ENCODE data around the gene AKAP7. TPM values are rescaled to one million over a fixed set of nuclear protein-coding genes. Genes with fewer than 3 reads are reported as not detected.

Gene AKAP7
- total and polyA plus RNA-seq, 4 donors = 21.5 to 67.1 (median 50.9) TPM

DNA sequence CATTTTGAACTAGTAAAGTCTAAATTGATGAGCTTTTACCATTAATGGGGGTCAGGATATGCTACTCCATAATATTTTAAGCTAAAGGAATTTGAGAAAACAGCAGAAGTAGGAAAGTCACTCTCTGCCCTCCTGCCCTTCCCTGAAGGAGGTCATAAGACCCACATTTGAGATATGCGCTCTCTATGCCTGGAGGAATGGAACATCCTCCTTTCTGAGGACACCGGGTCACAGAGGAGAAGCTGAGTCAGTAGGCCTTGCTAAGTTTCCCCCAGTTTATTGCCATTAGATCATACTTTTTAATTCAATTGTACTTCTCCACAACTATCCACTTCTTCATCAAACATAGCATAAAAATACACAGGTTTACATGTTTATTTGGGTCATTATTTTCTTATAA, 40.3 kb downstream of the AKAP7 start:
- no peaks in the 10 kb centered on the region for H3K36me3 ChIP-seq (ENCODE audit: control insufficient read depth, insufficient read depth, low read length)
- no peak for DNase-seq (ENCODE audit: low read depth in 4 of 6, low spot score in 6 of 6)
- 100% methylated on average over 2 of the region's 2 CpGs for WGBS (ENCODE audit: insufficient coverage)
- no peaks in the 10 kb centered on the region for H3K27me3 ChIP-seq (ENCODE audit: control insufficient read depth, insufficient read depth, low read length)
- H3K4me3 ChIP-seq (ENCODE audit: low read depth, low read length) = no peak overlapping the region
- no peak overlapping the region for H3K27ac ChIP-seq (ENCODE audit: low read depth, low read length)
- H3K9me3 ChIP-seq (ENCODE audit: control insufficient read depth, insufficient read depth, low read length) = no peaks in the 10 kb centered on the region
- H3K4me1 ChIP-seq (ENCODE audit: control insufficient read depth, insufficient read depth, low read length) = no peaks in the 10 kb centered on the region

DNA sequence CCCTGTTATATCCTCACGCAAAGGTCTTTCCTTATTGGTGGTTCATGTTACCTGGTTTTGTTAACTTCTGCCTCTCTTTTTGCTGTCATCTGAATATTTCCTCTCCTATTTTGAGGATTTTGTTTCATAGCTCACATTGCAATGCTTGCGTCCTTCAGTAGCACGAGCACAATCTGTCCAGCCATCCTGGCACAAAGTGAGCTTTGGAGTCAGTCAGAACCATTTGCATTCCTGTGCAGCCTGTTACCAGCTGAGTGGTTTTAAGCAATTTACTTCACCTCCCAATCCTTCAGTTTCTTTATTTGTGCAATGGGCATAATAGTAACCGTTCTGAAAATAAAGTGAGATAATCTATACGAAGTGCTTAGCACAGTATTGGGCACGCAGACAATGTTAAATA, 42.7 kb downstream of the AKAP7 start:
- H3K27ac ChIP-seq (ENCODE audit: low read depth, low read length) = no peak overlapping the region
- H3K27me3 ChIP-seq (ENCODE audit: control insufficient read depth, insufficient read depth, low read length) = no peaks in the 10 kb centered on the region
- DNase-seq (ENCODE audit: low read depth in 4 of 6, low spot score in 6 of 6) = no peak
- 55% methylated on average over 2 of the region's 6 CpGs for WGBS (ENCODE audit: insufficient coverage)
- H3K4me1 ChIP-seq (ENCODE audit: control insufficient read depth, insufficient read depth, low read length) = peaks cover under 1% of the 10 kb centered on the region
- no peak overlapping the region for H3K4me3 ChIP-seq (ENCODE audit: low read depth, low read length)
- no peaks in the 10 kb centered on the region for H3K36me3 ChIP-seq (ENCODE audit: control insufficient read depth, insufficient read depth, low read length)
- no peaks in the 10 kb centered on the region for H3K9me3 ChIP-seq (ENCODE audit: control insufficient read depth, insufficient read depth, low read length)

DNA sequence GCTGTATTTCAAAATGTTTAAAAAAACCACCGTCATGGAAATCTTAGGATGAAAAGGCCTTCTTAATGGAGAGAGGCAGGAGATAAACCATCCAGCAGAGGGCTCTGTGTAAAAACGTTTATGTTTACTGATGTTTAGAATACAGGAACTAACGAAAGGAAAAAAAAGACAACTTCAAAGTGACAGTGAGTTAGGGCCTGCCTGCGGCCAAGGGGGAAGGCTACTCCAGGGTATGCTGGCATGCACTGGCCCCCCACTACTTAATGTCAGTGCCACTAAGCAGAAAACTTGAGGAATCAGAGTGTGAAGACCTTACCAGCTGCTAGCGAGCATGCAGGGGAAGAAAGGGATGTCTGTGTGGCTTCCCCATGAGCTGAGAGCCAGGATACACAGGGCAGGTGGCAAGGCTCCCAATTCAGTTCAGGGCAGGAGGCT, 47.7 kb downstream of the AKAP7 start:
- no peak overlapping the region for H3K4me3 ChIP-seq (ENCODE audit: low read depth, low read length)
- H3K4me1 ChIP-seq (ENCODE audit: control insufficient read depth, insufficient read depth, low read length) = peaks cover 7% of the 10 kb centered on the region
- no peaks in the 10 kb centered on the region for H3K9me3 ChIP-seq (ENCODE audit: control insufficient read depth, insufficient read depth, low read length)
- no peaks in the 10 kb centered on the region for H3K27me3 ChIP-seq (ENCODE audit: control insufficient read depth, insufficient read depth, low read length)
- H3K36me3 ChIP-seq (ENCODE audit: control insufficient read depth, insufficient read depth, low read length) = peaks cover 16% of the 10 kb centered on the region
- WGBS (ENCODE audit: insufficient coverage) = 11% methylated on average over 5 of the region's 5 CpGs
- peak in 5 of 6 donors; percentile 13 to 84 (median 36) for DNase-seq (ENCODE audit: low read depth in 4 of 6, low spot score in 6 of 6)
- peak overlapping the region; percentile 33 for H3K27ac ChIP-seq (ENCODE audit: low read depth, low read length)

DNA sequence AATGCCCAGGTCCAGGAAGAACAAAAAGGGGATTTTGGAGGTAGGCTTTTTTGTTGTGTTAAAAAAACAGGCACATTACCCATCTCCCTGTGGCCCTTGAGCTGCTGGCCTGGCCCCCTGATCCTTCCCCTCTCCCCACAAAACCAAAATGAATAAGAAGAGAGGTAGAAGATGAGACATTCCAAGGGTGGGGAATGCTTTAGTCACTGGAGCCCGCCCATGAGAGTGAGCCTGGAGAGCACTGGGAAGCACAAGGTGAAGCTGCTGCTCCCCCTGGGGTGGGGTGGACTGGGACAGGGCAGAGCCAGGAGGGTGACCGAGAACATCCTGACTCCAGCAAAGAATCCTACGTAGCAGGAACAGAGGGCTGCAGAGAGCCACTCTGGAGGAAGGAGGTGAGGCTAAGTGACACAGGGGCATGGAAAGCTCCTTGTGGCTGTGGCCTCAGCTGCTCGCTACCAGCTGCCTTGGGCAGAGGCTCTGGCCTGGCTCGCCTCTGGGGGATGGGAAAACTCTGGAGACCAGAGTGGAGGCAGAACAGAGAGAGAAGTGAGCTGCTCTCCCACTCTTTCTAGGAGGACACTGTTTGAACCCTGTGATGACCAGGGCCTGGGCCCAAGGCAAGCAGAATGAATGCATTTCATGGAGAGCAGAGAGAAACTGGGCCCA, 48.3 kb downstream of the AKAP7 start:
- Histone ChIP-seq H3K4me3 (ENCODE audit: low read depth, low read length) (no peak overlapping the region), H3K27me3 (ENCODE audit: control insufficient read depth, insufficient read depth, low read length) (no peaks in the 10 kb centered on the region), H3K36me3 (ENCODE audit: control insufficient read depth, insufficient read depth, low read length) (peaks cover 16% of the 10 kb centered on the region), H3K27ac (ENCODE audit: low read depth, low read length) (no peak overlapping the region), H3K4me1 (ENCODE audit: control insufficient read depth, insufficient read depth, low read length) (peaks cover 7% of the 10 kb centered on the region), H3K9me3 (ENCODE audit: control insufficient read depth, insufficient read depth, low read length) (no peaks in the 10 kb centered on the region)
- DNase-seq (ENCODE audit: low read depth in 4 of 6, low spot score in 6 of 6) = no peak
- WGBS (ENCODE audit: insufficient coverage) = 96% methylated on average over 5 of the region's 5 CpGs

DNA sequence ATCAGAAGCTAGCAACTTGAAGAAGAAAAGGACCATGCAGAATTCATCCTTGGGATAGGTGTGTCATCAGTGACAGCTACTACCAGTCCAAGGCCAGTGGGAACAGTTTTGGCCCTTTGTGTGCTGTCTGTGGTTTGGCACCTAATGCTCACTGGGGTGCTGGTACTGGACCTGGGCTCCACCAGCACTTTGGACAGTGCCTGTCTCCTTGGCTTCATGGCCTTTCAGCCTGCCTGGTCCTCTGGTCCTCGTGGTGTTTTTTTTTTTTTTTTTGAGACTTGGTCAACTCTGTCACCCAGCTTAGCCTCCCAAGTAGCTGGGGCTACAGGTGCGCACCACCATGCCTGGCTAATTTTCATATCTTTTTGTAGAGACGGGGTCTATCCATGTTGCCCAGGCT, 56.3 kb downstream of the AKAP7 start:
- H3K27ac ChIP-seq (ENCODE audit: low read depth, low read length) = no peak overlapping the region
- H3K9me3 ChIP-seq (ENCODE audit: control insufficient read depth, insufficient read depth, low read length) = peaks cover 6% of the 10 kb centered on the region
- H3K4me1 ChIP-seq (ENCODE audit: control insufficient read depth, insufficient read depth, low read length) = no peaks in the 10 kb centered on the region
- WGBS (ENCODE audit: insufficient coverage) = 100% methylated on average over 2 of the region's 3 CpGs
- H3K4me3 ChIP-seq (ENCODE audit: low read depth, low read length) = no peak overlapping the region
- DNase-seq (ENCODE audit: low read depth in 4 of 6, low spot score in 6 of 6) = no peak
- no peaks in the 10 kb centered on the region for H3K36me3 ChIP-seq (ENCODE audit: control insufficient read depth, insufficient read depth, low read length)
- no peaks in the 10 kb centered on the region for H3K27me3 ChIP-seq (ENCODE audit: control insufficient read depth, insufficient read depth, low read length)

DNA sequence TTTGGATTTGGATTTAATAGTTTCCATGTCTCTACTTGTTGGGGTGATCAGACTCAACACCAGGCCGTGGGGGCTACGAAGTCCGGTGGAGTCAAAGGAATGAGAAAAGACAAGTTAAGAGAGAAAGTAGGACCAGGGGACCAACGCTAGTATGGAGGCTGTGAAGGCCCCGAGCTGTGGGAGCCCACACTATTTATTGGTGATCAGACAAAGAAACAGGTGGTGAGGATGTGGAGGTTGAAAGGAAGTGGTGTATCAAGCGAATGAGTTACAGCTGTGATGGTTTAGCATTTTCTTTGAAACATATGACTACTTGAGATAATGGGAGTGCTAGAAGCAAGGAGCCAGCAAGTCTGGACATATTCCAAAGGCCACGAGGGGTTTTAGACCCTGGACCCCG, 62.4 kb downstream of the AKAP7 start:
- Histone ChIP-seq H3K27ac (ENCODE audit: low read depth, low read length) (no peak overlapping the region), H3K4me1 (ENCODE audit: control insufficient read depth, insufficient read depth, low read length) (no peaks in the 10 kb centered on the region), H3K4me3 (ENCODE audit: low read depth, low read length) (no peak overlapping the region), H3K9me3 (ENCODE audit: control insufficient read depth, insufficient read depth, low read length) (peaks cover 5% of the 10 kb centered on the region), H3K36me3 (ENCODE audit: control insufficient read depth, insufficient read depth, low read length) (peaks cover 4% of the 10 kb centered on the region), H3K27me3 (ENCODE audit: control insufficient read depth, insufficient read depth, low read length) (no peaks in the 10 kb centered on the region)
- 86% methylated on average over 7 of the region's 8 CpGs for WGBS (ENCODE audit: insufficient coverage)
- DNase-seq (ENCODE audit: low read depth in 4 of 6, low spot score in 6 of 6) = no peak

DNA sequence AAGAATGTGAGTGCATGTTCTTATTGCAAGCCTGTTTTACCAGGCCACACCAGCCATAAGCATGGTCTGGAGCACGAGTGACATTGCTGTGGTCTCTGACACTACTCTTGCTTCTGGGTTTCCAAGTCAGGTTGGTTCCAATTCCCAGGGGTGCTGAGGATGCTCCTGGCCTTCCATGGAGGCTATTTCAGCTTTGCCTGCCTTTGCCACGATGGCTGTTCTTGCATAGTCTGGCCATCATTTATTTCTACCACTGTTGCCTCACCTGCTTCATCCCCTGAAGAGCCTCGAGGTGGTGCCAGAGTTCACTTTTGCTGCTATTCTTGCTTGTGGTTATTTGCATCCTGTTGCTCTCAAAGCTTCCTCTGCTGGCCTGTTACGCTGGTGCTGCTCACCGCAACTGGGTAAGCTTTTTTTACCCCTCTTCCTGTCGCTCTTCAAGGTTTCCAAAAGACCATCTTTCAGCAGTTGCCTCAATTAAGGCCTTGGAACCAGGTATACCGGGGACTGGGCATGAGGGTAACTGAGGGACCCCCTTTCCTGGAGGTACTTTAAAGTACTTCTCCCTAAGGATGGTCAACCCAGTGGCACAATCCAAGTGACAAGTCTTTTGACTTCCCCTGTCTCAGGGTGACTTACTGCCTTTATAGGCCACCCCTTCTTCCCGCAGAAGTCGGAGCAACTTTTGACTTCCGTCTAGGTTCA, 64.5 kb downstream of the AKAP7 start:
- H3K36me3 ChIP-seq (ENCODE audit: control insufficient read depth, insufficient read depth, low read length) = peaks cover 4% of the 10 kb centered on the region
- H3K27me3 ChIP-seq (ENCODE audit: control insufficient read depth, insufficient read depth, low read length) = no peaks in the 10 kb centered on the region
- no peak overlapping the region for H3K4me3 ChIP-seq (ENCODE audit: low read depth, low read length)
- H3K4me1 ChIP-seq (ENCODE audit: control insufficient read depth, insufficient read depth, low read length) = no peaks in the 10 kb centered on the region
- no peak overlapping the region for H3K27ac ChIP-seq (ENCODE audit: low read depth, low read length)
- peak in 2 of 6 donors; percentile 57 to 72 for DNase-seq (ENCODE audit: low read depth in 4 of 6, low spot score in 6 of 6)
- H3K9me3 ChIP-seq (ENCODE audit: control insufficient read depth, insufficient read depth, low read length) = peaks cover 3% of the 10 kb centered on the region
- WGBS (ENCODE audit: insufficient coverage) = 48% methylated on average over 8 of the region's 10 CpGs

DNA sequence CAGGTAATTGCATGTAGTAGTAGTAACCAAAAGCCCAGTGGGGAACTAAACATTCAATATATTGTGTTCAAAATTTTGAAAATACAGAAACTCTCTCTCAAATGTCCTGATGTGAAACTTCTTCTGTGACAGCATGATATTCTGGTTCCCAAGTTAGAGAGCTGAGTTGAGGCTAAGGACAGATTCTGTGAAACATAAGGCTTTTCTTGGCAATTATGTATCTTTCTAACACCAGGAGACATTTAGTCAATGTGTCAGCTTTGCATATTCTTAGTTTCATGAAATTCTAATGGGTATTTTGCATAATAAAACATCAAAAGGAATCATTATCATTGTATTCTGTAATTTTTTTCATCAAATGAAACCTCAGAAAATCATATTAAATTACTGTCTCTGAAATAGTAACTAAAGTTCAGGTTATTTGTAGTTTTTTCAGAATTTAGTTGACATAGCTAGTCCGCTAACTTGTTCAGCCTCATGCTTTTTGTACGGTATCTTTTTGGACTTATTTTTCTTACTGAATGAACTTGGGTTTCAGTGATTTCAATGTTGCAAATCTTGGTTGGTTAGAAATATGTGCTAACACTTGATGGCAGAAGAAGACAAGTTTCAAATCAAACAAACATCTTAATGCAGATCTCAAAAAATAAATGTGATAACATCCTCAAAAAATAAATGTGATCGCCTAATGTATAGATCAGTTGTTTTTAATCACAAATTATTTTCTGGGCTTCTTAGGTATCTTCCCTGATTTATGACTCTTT, 70.4 kb downstream of the AKAP7 start:
- Histone ChIP-seq H3K27me3 (ENCODE audit: control insufficient read depth, insufficient read depth, low read length) (no peaks in the 10 kb centered on the region), H3K27ac (ENCODE audit: low read depth, low read length) (no peak overlapping the region), H3K4me3 (ENCODE audit: low read depth, low read length) (no peak overlapping the region), H3K4me1 (ENCODE audit: control insufficient read depth, insufficient read depth, low read length) (no peaks in the 10 kb centered on the region), H3K9me3 (ENCODE audit: control insufficient read depth, insufficient read depth, low read length) (no peaks in the 10 kb centered on the region), H3K36me3 (ENCODE audit: control insufficient read depth, insufficient read depth, low read length) (no peaks in the 10 kb centered on the region)
- WGBS (ENCODE audit: insufficient coverage) = no CpG with 5 or more reads among the region's 3 CpGs
- DNase-seq (ENCODE audit: low read depth in 4 of 6, low spot score in 6 of 6) = peak in 3 of 6 donors; percentile 11 to 70 (median 46)

DNA sequence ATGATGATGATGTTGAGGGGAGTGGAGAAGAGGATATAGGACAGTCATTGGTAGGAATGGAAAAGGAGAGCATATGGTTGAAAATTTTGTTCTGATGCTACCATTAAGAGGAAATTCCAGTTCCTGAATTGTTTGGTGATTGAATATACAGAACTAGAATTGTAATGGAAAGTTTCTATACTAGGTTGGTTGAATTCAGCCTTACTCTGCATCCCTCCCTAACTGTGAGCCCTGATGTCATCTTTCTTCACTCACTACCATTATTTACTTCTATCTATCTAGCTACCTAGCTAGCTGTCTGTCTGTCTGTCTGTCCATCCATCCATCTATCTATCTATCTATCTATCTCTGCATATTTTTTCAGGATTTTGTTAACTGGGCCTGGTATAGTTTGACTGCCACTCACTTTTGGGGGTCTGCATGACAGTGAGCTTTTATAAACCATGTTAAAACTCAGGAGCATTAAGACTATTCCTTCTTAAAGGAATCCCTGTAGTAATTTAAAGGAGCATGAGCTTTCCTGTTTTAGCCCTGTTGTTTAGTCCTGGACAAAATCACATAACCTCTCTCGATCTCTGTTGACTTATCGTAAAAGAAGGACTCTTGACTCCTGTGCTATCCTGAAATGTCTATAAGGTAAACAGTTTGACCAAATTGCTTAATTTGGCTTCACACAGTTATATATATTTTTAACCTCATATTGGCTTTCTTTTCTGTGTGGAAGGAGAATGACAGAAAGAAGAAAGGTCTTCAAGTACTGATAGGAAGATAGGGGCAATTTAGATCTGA, 71.4 kb downstream of the AKAP7 start:
- Histone ChIP-seq H3K9me3 (ENCODE audit: control insufficient read depth, insufficient read depth, low read length) (no peaks in the 10 kb centered on the region), H3K27me3 (ENCODE audit: control insufficient read depth, insufficient read depth, low read length) (no peaks in the 10 kb centered on the region), H3K27ac (ENCODE audit: low read depth, low read length) (no peak overlapping the region), H3K4me3 (ENCODE audit: low read depth, low read length) (no peak overlapping the region), H3K4me1 (ENCODE audit: control insufficient read depth, insufficient read depth, low read length) (no peaks in the 10 kb centered on the region), H3K36me3 (ENCODE audit: control insufficient read depth, insufficient read depth, low read length) (no peaks in the 10 kb centered on the region)
- no peak for DNase-seq (ENCODE audit: low read depth in 4 of 6, low spot score in 6 of 6)
- WGBS (ENCODE audit: insufficient coverage) = no CpG with 5 or more reads among the region's 2 CpGs
